H9 (cell line): ENCODE results near the gene DGCR8. TPM values are rescaled to one million over a fixed set of nuclear protein-coding genes. Genes with fewer than 3 reads are reported as not detected.

Experiments used
- DNase-seq: peaks from one replicate; pipeline ENCODE4 v3.0.0-alpha.2; 2017
- H2AFZ ChIP-seq: one replicate; pipeline ENCODE4 v1.6.1; 2013; ENCODE audit warnings: mild to moderate bottlenecking, low read length, control low read depth, moderate library complexity
- H2AK5ac ChIP-seq: 2 replicates; pipeline ENCODE4 v1.6.1; 2013; ENCODE audit warnings: low read length, control low read depth, mixed read lengths; ENCODE audit not compliant: insufficient read length
- H2BK120ac ChIP-seq: one replicate; pipeline ENCODE4 v1.6.1; 2013; ENCODE audit warnings: low read depth, mild to moderate bottlenecking, low read length, control low read depth, inconsistent platforms; ENCODE audit not compliant: poor library complexity, severe bottlenecking
- H2BK12ac ChIP-seq: 2 replicates; pipeline ENCODE4 v1.6.1; 2013; ENCODE audit warnings: low read length, control low read depth, mixed read lengths, low read depth; ENCODE audit not compliant: insufficient read length
- H2BK15ac ChIP-seq: 2 replicates; pipeline ENCODE4 v1.6.1; 2013; ENCODE audit warnings: low read depth, low read length, control low read depth
- H2BK20ac ChIP-seq: one replicate; pipeline ENCODE4 v1.6.1; 2013; ENCODE audit warnings: low read depth, mild to moderate bottlenecking, low read length, control low read depth, inconsistent platforms; ENCODE audit not compliant: poor library complexity, severe bottlenecking
- H2BK5ac ChIP-seq: 2 replicates; pipeline ENCODE4 v1.6.1; 2013; ENCODE audit warnings: low read length, control low read depth, mixed read lengths; ENCODE audit not compliant: insufficient read length
- H3K14ac ChIP-seq: 2 replicates; pipeline ENCODE4 v1.6.1; 2013; ENCODE audit warnings: low read length, control low read depth; ENCODE audit not compliant: insufficient read depth
- H3K18ac ChIP-seq: 2 replicates; pipeline ENCODE4 v1.6.1; 2013; ENCODE audit warnings: low read depth, mild to moderate bottlenecking, mixed read lengths, low read length, control low read depth; ENCODE audit not compliant: insufficient read length
- H3K23ac ChIP-seq: 2 replicates; pipeline ENCODE4 v1.6.1; 2013; ENCODE audit warnings: low read length, control low read depth, mixed read lengths, low read depth; ENCODE audit not compliant: insufficient read length
- H3K23me2 ChIP-seq: 2 replicates; pipeline ENCODE4 v1.6.1; 2013; ENCODE audit warnings: low read depth, mild to moderate bottlenecking, mixed read lengths, low read length, control low read depth; ENCODE audit not compliant: insufficient read length, poor library complexity, severe bottlenecking
- H3K27ac ChIP-seq: 2 replicates; pipeline ENCODE4 v1.5.1; 2013; ENCODE audit warnings: low read length, control low read depth, mixed read lengths, low read depth; ENCODE audit not compliant: insufficient read length
- H3K27me3 ChIP-seq: 2 replicates; pipeline ENCODE4 v1.6.1; 2013; ENCODE audit warnings: low read length, control low read depth, inconsistent platforms; ENCODE audit not compliant: insufficient read depth
- H3K4ac ChIP-seq: 2 replicates; pipeline ENCODE4 v1.6.1; 2013; ENCODE audit warnings: low read depth, mild to moderate bottlenecking, control low read depth, inconsistent platforms, low read length, moderate library complexity
- H3K4me1 ChIP-seq: 2 replicates; pipeline ENCODE4 v1.6.1; 2013; ENCODE audit warnings: low read length, control low read depth, inconsistent platforms; ENCODE audit not compliant: insufficient read depth
- H3K4me2 ChIP-seq: 2 replicates; pipeline ENCODE4 v1.6.1; 2013; ENCODE audit warnings: low read length, control low read depth, mixed read lengths; ENCODE audit not compliant: insufficient read length, insufficient read depth
- H3K56ac ChIP-seq: 2 replicates; pipeline ENCODE4 v1.6.1; 2013; ENCODE audit warnings: low read depth, mild to moderate bottlenecking, mixed read lengths, low read length, control low read depth; ENCODE audit not compliant: insufficient read length
- H3K79me1 ChIP-seq: 2 replicates; pipeline ENCODE4 v1.6.1; 2013; ENCODE audit warnings: low read depth, mild to moderate bottlenecking, moderate library complexity, low read length, control low read depth, inconsistent platforms; ENCODE audit not compliant: insufficient read depth, poor library complexity, severe bottlenecking
- H3K79me2 ChIP-seq: 2 replicates; pipeline ENCODE4 v1.6.1; 2013; ENCODE audit warnings: low read length, control low read depth, inconsistent platforms; ENCODE audit not compliant: insufficient read depth
- H3K9ac ChIP-seq: 2 replicates; pipeline ENCODE4 v1.6.1; 2013; ENCODE audit warnings: low read length, control low read depth, mixed read lengths; ENCODE audit not compliant: insufficient read length; ENCODE audit errors: extremely low read depth
- H3K9me3 ChIP-seq: one replicate; pipeline ENCODE4 v1.6.1; 2013; ENCODE audit warnings: low read depth, low read length, inconsistent platforms; ENCODE audit not compliant: control insufficient read depth
- H3T11ph ChIP-seq: one replicate; pipeline ENCODE4 v1.6.1; 2013; ENCODE audit warnings: mild to moderate bottlenecking, low read length, control low read depth, inconsistent platforms
- H4K20me1 ChIP-seq: one replicate; pipeline ENCODE4 v1.6.1; 2013; ENCODE audit not compliant: control insufficient read depth, insufficient read length, insufficient read depth
- H4K5ac ChIP-seq: 2 replicates; pipeline ENCODE4 v1.6.1; 2013; ENCODE audit warnings: low read depth, mild to moderate bottlenecking, mixed read lengths, low read length, control low read depth; ENCODE audit not compliant: insufficient read length
- H4K8ac ChIP-seq: replicated peaks from 2 replicates; pipeline ENCODE4 v1.6.1; 2013; ENCODE audit warnings: low read length, control low read depth, mixed read lengths, low read depth; ENCODE audit not compliant: insufficient read length
- H4K91ac ChIP-seq: 2 replicates; pipeline ENCODE4 v1.6.1; 2013; ENCODE audit warnings: low read depth, mild to moderate bottlenecking, moderate library complexity, mixed read lengths, low read length, control low read depth; ENCODE audit not compliant: insufficient read length
- H3K27ac Mint-ChIP-seq, 3 experiments: 2 replicates in 2 of 3; 3 replicates in 1 of 3; pipeline ENCODE4 v1.8.0; 2020 to 2021; ENCODE audit warnings: mixed read lengths in 3 of 3, mild to moderate bottlenecking in 1 of 3, moderate library complexity in 1 of 3
- H3K27me3 Mint-ChIP-seq: 2 replicates; pipeline ENCODE4 v1.8.0; 2021; ENCODE audit warnings: low read depth, mild to moderate bottlenecking, moderate library complexity, mixed read lengths
- H3K36me3 Mint-ChIP-seq, 3 experiments: 2 replicates in 2 of 3; 3 replicates in 1 of 3; pipeline ENCODE4 v1.8.0; 2020 to 2021; ENCODE audit warnings: low read depth in 3 of 3, mixed read lengths in 3 of 3; ENCODE audit not compliant: insufficient read depth in 1 of 3
- H3K4me1 Mint-ChIP-seq, 2 experiments: 2 replicates each; pipeline ENCODE4 v1.8.0; 2020; ENCODE audit warnings: mixed read lengths in 2 of 2
- H3K4me3 Mint-ChIP-seq, 2 experiments: 2 replicates in 1 of 2; 3 replicates in 1 of 2; pipeline ENCODE4 v1.8.0; 2020 to 2021; ENCODE audit warnings: mild to moderate bottlenecking in 2 of 2, mixed read lengths in 2 of 2, moderate library complexity in 1 of 2
- H3K9me3 Mint-ChIP-seq, 2 experiments: 2 replicates in 1 of 2; 3 replicates in 1 of 2; pipeline ENCODE4 v1.8.0; 2020; ENCODE audit warnings: mild to moderate bottlenecking in 2 of 2, mixed read lengths in 2 of 2, moderate library complexity in 1 of 2
- CTCF ChIP-seq: fragments of 200-600 bp; sonication (generic); conservative IDR thresholded peaks from 3 replicates; pipeline ENCODE4 v1.8.0; 2021; ENCODE audit warnings: antibody characterized with exemption, mild to moderate bottlenecking
- WGBS: extraction: QIAGEN DNeasy Blood & Tissue Kit; methylation state at CpG from one replicate; pipeline ENCODE4 v1.1.7; 2013; ENCODE audit warnings: missing lambda C conversion rate, low lambda C conversion rate, mixed read lengths; ENCODE audit not compliant: insufficient read length; ENCODE audit errors: extremely low coverage; 5-methylcytosine and 5-hydroxymethylcytosine counted together
- total RNA-seq: library from RNA; stranded (reverse); gene quantifications from 2 replicates; pipeline ENCODE4 v1.2.1, GENCODE V29; 2021

DGCR8 gene
- total RNA-seq, 1 experiment from 2014 or later = 74.5 TPM

GRCh38 chr22:20089977-20090729 lies 10.1 kb downstream of the DGCR8 start:
- Histone ChIP-seq H3K4me1 (no peaks in the 10 kb centered on the region), H2BK120ac (no peak overlapping the region), H4K91ac (no peak overlapping the region), H2BK5ac (no peak overlapping the region), H3K9me3 (no peaks in the 10 kb centered on the region), H2BK12ac (no peak overlapping the region), H4K8ac (no peak overlapping the region), H3K18ac (no peak overlapping the region), H3K4me2 (no peak overlapping the region), H3K79me1 (peaks cover 13% of the 10 kb centered on the region), H3K27ac (no peak overlapping the region), H3K4ac (no peak overlapping the region), H2BK15ac (no peak overlapping the region), H4K5ac (no peak overlapping the region), H3K9ac (no peak overlapping the region), H2AFZ (no peak overlapping the region), H2BK20ac (no peak overlapping the region), H3K79me2 (peaks cover 3% of the 10 kb centered on the region; the same call in 1 of the 2 replicates), H4K20me1 (no peaks in the 10 kb centered on the region), H3K56ac (no peak overlapping the region), H3K14ac (no peak overlapping the region), H3K27me3 (no peaks in the 10 kb centered on the region), H3T11ph (no peak overlapping the region), H2AK5ac (no peak overlapping the region), H3K23me2 (no peaks in the 10 kb centered on the region), H3K23ac (no peak overlapping the region)
- Mint-ChIP-seq H3K36me3 (peaks cover 81 to 100% (median 100%) of the 10 kb centered on the region in 3 experiments; a peak in 6 of 7 replicates), H3K4me3 (no peak overlapping the region), H3K27me3 (no peaks in the 10 kb centered on the region; the same call in 1 of the 2 replicates), H3K4me1 (peaks cover under 1 to 2% of the 10 kb centered on the region in 2 experiments; a peak in 1 of 4 replicates), H3K27ac (no peak overlapping the region; a peak in 1 of 7 replicates), H3K9me3 (no peaks in the 10 kb centered on the region)
- WGBS = no CpG with 5 or more reads among the region's 11 CpGs
- TF ChIP-seq CTCF = no peak
- no peak for DNase-seq
